ENCODE results near the gene STK10.
"Not testable (repeated sequence)": the region's sequence is repeated elsewhere in the genome, so short reads cannot be mapped to it uniquely, and the experiment has no call there.

STK10 gene

DNA sequence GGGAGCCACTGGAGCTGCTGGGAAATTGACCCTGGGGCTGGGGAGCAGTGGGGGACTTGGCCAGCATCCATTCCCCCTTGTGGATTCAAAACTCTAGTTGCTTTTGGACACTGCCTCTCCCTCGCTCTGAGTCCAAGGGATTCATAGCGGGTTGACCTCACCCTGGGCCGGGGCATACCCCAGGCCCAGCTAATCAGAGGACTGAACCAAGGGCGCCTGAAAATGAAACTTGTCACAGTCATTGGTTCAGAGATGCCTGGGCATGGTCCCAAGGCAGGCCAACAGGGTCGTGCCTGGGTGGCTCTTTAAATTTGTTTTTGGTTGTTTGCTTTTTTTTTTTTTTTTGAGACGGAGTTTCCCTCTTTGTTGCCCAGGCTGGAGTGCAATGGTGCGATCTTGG lies 22.6 kb downstream of the STK10 start:
- no peak for DNase-seq (ENCODE audit: low read depth in 2 of 2)

DNA sequence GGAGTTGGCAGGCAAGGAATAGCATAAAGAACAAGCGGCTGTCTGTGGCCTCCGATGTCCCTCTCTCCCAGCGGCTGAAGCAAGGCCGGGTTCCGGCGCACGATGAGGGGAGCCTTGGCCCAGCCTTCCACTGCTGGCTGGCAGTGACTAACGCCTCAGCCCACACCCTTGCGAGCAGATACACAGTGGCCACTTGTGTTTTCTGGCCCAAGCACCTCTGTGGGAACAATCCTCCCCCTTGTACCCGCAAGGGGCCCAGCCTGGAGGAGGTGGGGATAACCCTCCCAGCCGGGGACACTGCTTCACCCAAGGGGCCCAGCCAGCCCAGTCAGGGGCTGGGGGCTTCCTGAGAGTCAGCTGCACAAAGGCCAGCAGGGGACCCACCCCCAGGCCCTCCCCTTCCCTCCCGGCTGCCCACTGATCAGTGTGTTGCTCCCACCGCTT lies 23.2 kb downstream of the STK10 start:
- no peak for DNase-seq (ENCODE audit: low read depth in 2 of 2)

DNA sequence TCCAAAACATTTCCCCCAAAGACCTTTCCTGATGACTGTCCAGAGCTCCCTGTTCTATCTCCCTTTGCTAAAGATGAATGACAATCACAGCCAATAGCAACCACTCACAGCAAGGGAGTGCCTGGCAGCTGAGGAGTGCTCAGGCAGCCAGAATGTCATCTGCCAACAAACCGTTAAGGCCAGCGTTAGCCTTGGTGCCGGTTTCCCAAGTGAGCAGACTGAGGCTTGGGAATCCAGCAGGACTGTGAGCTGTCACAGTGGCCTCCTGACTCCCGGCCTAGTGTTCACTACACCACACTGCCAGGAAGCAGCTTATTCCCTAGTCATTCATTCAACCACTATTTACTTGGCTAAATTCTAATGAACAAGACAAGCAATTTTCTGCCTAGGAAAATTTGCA lies 24.7 kb downstream of the STK10 start:
- DNase-seq (ENCODE audit: low read depth in 2 of 2) = no peak

DNA sequence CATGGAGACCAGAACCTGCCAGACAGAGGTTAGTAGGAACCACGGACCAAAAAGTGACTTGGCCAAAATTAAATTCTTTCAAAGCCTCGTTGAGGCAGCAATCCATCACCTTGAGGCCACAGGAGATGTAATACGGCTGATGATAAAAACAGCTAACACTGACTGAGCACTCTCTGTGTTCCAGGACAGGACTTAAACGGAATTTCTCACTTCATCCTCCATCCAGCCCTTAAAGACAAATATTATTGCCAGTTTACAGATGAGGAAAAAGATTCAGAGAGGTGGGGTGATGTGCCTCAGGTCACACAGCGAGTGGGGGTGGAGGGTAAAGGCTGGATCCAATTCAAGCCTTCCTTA lies 25.1 kb downstream of the STK10 start:
- DNase-seq (ENCODE audit: low read depth in 2 of 2) = no peak

DNA sequence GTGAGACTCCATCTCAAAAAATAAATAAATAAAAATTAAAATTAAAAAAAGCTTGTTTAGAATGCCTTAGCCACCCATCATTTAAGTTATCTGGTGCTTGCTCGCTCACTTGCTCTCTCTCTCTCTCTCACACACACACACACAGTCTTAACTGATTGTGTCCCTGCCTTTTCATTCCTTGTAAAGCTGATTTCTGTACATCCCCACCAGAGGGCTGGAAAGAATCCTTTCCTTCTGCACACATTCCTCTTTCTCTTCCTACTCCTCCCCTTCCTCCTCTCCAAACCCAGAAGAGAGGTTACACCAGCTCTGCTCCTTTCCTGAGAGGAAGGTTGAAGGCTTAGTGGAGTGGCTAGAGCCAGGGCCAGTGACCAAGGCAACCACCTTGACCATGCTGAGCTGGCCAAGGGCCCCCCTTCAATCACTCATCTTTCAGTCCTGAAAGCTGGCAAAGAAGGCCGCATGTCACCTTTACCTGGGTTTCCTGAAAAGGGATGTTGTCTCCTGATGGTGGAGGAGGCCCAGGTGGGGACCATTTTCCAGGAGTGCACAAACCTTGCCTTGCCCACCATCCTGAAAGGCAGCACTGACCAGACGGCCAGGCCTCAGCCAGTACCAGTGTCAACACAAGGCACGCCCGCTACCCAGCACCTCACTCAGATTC lies 25.6 kb downstream of the STK10 start:
- no peak for DNase-seq (ENCODE audit: low read depth in 2 of 2)

DNA sequence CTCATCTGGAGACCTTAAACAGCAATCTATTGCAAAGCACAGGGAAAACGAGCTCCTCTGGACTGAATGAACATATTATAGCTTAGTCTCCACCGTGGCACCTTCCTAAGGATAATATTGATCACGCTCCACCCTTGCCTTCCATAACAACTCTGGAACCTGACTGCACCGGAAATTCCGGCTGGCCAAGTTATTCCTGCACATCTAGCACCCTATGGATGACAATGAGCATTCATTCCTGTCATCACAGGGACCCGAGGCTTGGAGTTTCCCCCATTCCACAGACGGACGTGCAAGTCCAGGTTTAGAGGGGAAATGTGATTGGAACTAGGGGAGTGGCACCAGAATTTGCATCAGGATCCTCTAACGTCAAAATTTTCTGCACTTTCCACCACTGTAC lies 27.5 kb downstream of the STK10 start:
- DNase-seq (ENCODE audit: low read depth in 2 of 2) = no peak

DNA sequence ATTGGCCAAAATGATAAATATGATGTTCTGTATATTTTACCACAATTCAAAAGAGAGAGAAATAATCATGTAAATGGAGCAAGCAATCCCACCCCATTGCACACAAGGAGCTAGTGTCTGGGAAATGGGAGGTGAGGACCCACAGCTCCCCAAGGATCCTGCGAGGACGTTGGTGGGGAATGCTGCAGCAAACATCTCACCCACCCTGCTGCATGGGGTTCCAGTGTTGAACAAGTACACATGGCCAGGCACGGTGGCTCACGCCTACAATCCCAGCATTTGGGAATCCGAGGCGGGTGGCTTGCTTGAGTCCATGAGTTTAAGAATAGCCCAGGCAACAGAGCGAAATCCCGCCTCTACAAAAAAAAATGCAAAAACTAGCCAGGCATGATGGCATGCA lies 29.0 kb downstream of the STK10 start:
- DNase-seq (ENCODE audit: low read depth in 2 of 2) = no peak

DNA sequence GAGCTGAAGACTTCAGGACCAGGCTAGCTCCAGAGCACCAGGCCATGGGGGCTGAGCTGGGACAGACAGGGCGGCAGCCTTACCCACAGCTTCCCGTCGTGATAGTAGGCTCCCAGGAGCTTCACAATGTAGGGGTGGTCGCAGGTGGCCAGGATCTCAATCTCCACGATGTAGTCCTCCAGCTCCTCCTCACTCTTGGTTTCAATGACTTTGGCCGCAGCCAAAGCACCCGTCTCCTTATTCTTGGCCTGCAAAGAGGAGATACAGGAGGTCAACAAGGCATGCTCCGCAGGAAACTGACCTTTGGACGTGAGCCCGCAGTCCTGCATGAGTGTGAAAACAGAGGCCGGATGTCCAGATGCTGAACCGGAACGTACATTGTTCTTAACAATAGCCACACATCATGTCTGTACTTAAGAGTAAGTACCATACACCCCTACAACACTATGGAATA lies 31.5 kb downstream of the STK10 start:
- DNase-seq (ENCODE audit: low read depth in 2 of 2) = no peak

DNA sequence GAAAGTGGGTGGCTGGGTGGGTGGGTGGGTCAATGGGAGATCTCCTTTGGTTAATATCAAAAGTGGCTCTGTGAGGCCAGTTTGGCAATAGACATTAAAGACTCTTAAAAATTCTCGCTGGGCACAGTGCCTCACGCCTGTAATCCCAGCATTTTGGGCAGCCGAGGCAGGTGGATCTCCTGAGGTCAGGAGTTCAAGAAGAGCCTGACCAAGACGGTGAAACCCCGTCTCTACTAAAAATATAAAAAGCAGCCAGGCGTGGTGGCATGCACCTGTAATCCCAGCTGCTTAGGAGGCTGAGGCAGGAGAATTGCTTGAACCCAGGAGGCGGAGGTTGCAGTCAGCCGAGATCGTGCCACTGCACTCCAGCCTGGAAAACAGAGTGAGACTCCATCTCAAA lies 32.9 kb downstream of the STK10 start:
- not testable (repeated sequence) for DNase-seq (ENCODE audit: low read depth in 2 of 2)

DNA sequence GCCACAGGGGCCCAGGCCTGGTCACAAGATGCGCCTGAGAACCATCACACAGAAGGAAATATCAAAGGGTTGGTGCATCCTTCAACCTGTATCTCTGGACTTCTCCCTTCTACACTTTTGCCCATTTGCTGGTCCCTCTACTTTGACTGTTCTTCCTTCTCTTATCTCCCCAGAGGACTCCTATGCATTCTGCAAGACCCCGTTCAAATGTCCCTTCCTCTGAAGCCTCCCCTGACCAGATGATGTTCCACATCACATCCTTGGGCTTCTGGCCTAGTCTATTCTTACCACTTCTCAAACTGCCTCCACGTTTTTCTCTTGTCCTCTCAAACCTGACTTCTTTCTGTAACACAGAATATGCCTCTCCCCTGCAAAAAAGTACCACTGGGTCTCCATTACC lies 34.3 kb downstream of the STK10 start:
- no peak for DNase-seq (ENCODE audit: low read depth in 2 of 2)

DNA sequence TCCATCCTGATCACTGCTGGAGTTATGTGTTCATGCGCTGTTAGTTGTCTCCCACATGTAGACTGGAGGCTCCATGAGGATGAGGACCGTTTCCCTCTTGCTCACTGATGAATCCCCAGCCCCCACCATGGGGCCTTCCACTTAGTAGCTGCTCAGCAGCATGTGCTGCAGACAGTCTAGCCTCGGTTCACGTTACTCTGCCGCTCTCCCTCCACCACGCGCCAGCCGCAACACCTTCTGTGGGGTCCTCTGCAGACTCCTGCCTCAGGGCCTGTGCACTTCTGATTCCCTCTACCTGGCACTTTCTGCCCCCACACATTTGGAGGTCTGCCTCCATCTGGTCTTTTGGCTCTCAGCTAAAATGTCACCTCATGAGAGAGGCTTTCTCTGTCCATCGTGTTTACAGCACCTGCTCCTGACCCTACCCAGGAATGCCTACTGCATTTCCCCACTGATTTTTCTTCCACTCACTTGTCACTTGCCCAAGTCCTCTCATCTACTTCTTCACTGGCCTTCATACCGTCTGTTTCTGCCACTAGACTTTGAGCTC lies 36.3 kb downstream of the STK10 start:
- no peak for DNase-seq (ENCODE audit: low read depth in 2 of 2)

DNA sequence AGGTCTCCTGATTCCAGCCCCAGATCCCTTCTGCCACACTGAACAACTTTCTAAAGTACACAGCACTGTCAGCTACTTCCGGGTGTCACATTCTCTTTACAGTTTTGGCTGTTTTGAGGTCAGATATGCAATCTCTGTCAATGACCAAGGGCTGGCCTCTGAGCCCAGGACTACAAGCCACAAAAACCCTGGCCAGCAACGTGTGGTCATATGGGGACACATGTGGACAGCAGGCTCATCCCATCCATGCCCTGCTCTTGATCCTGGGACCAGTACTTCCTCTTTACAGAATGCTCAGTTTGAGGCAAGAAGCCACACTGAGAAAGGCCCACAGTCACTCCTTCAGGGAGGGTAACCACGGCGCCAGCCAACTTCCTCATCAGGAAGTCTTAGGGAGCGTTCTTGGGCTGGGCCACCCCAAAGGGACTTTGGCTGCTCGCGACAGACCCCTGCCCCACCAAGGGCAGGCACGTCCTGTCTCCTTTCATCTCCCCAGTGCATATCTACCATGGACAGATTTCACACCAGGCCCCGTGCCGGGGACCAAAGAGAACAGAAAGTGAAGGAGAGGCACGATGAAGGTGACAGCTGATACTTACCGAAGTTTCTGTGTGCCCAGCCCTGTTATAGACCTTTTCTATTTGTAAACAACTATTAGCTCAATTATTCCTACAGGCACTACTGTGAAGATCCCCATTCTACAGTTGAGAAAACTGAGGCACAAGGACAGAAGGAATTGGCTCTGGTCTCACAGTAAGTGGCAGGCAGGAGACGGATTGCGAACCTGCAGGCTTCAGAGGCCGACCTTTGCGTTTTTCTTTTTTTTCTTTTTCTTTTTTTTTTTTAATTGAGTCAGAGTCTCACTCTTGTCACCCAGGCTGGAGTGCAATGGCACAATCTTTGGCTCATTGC lies 37.3 kb downstream of the STK10 start:
- no peak for DNase-seq (ENCODE audit: low read depth in 2 of 2)

DNA sequence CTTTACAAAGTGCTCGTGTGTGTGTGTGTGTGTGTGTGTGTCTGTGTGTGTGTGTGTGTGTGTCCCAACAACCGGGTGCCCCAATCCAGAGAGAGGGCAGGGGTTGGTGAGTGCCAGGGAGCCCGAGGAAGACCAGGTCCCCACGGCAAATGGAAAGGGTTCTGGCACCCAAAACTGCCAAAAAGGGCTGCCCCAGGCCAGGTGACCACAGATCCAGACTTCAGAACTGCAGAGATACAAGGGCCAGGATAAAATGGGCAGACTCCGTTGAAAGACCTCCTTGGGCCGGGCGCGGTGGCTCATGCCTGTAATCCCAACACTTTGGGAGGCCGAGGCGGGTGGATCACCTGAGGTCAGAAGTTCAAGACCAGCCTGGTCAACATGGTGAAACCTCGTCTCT lies 38.5 kb downstream of the STK10 start:
- not testable (repeated sequence) for DNase-seq (ENCODE audit: low read depth in 2 of 2)

DNA sequence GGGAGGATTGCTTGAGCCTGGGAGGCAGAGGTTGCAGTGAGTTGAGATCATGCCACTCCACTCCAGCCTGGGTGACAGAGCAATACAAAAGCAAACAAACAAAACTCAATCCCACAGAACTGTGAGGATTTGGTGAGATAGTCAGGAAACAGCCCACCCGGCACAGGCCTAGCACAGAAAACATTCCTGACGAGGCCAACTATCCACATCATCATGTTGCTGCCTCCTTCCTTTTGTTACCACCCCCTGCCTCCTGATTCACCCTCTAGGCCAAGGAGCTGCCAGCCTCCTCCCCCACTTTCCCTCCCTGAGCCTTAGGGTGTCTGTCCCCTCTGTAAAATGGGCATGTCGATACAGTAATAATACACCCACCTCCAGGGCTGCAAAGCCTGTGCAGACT lies 39.0 kb downstream of the STK10 start:
- DNase-seq (ENCODE audit: low read depth in 2 of 2) = no peak

DNA sequence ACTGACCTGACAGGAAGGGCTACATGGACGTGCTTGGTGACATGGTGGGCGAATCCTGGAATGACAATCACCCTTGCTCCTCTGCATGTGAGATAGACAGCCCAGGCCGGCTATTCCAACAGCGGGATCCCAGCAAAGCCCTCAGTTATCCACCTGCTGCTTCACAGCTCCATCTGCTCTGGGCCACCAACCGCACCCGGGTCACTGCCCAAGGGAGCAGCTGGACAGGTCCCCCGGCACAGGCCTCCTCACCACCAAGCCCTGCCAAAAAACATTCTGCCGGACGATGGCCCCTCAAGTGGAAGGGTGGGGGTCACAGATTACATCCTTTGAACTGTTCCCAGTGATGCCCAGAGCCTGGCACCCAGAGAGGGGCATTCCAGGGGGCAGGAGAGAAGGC lies 39.6 kb downstream of the STK10 start:
- DNase-seq (ENCODE audit: low read depth in 2 of 2) = no peak

DNA sequence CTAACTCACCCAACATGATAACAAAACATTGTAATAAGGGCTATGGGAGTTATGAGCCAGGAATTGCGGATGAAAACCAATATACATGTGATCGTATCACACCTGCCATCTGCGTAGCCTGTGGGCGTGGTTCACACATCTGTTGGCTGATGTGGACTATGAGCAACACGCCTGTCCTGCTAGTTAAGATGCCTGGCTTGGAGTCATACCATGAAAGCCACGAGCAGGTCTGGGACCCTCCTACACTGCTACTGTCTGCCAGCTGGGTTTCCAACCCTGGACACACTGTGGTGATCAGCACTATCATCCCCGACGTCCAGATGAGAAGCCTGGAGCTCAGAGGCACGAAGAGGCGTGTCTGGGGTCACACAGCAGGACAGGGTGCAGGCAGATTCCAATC lies 40.2 kb downstream of the STK10 start:
- no peak for DNase-seq (ENCODE audit: low read depth in 2 of 2)

DNA sequence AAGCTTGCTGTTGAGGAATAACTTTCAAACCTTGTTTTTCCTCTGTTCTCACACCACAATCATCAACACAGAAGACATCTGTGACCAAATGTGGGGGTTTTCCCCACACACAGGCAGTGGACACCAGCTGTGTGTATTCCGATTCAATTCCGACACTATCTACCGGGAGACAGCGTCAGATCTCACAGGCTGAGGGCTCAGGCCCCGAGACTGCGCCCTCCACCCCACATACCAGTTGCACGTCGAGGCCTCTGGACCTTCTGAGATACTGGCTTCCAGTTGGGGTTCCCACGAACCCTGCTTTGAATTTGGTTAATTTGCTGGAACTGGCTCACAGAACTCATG lies 41.3 kb downstream of the STK10 start:
- no peak for DNase-seq (ENCODE audit: low read depth in 2 of 2)

DNA sequence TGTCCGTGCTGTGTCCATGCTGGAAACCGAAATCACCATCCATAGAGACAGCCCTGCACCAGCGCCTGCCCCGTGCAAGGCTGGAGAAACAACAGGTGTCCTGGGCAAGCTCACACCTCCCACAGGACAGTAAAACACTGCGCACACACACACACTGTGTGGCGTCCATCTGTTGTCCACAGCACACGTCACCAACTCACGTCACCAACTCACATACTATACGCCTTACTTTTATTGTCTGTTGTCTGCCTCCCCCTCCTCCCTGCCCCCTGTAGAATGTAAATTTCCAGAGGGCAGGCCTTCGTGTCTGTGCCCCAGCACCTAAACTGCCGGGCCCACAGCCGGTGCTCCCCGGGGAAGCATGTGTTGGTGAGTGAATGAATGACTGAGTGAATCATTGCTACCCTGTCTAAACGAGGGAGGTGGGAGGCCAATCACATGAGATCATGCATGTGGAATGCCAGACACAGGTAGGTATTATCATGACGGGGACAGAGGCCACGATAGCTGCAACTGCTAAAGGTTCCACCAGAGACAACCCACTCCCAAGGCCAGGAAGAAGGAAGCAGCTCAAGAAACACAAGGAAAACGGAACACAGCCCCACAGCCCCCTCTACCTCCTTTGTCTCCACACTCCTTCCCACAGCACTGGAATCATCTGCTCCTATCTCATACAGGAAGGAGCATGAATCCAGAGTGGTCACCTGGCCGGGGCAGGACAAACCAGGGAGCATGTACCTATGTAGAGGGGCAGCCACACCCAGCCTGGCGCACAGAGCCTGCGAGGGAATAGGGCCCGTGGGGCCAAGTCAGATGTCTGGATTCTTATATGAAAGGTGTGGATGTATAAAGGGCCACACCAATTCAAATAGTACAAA lies 41.9 kb downstream of the STK10 start:
- no peak for DNase-seq (ENCODE audit: low read depth in 2 of 2)

DNA sequence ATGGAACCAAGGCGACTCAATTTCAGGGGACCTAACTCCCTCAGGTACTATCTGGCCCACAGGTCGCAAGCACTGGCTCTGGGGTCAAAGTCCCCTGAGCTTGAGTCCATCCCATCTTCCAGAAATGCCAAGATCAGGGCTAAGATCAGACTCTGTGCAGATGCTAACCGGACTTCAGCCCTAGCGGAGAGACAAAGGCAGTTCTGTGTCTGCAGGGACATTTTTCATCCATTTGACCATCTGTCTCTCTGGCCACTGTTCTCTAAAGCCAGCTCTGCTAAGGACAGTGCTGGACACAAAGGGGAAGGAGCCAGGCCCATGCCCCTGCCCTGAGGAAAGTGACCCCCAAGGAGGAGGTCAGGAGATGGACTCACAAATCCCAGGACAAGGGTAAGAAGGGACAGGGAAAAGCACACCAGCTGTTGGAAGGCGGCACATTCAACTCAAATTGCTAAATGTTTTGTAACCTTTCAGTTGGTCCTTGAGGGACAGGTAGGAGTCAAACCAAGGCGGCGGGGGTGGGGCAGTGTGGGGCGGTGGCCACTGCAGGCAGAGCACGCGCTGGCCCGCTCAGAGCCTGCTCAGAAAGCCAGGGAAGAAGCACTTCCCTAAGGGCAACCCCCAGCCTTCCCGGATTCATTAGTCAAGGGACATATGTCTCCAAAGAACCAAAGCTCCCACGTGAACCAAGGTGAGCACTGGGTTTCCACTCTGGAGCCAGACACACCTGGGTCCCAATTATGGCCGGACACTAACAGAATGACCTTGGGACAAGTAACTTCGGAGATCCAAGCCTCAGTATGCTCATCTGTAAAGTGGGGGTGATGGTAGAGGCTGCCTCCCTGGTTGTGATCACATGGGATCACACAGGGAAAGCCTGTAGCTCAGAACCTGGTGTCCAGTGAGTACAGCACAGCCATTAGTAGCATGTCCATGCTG lies 42.8 kb downstream of the STK10 start:
- no peak for DNase-seq (ENCODE audit: low read depth in 2 of 2)

DNA sequence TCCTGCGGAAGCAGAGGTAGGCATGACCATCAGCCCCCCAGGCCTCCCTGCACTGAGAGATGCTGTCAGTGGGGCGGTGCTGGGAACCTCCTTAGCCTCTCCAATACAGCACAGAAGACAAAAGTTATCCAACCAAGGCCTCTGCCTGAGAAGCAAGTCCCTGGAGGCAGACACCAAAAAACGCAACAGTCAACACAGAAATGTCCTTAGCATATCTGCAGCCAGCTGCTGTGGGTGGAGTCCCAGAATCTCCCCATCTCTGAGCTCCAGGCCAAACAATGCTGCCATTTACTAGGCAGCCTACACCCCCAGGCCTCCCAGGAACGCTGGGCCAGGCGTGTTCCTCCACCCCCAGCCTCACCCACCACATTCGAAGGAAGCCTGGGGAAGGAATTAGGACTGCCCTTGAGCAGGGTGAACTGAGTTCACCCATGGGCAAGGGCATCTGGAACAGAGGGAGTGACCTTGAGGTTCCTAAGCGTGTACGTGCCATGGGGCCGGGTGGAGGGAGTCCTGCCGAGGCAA lies 43.7 kb downstream of the STK10 start:
- no peak for DNase-seq (ENCODE audit: low read depth in 2 of 2)

DNA sequence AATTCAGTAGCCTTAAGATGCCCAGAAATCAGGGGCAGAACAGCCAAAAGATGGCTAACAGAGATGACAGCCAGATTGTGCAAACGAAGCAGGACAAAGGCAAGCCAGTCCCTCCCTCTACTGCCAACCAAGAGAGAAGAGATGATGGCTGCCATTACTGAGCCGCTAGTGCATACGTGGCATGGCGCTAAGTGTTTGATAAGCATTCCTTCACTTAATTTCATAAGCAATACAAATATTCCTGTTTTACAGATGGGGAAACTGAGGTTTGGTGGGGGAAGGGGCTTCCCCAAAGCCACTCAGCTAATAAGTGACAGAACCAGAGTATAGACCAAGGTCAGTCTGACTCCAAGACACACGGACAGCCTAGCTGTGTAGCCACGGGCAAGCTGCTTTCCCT lies 44.1 kb downstream of the STK10 start:
- no peak for DNase-seq (ENCODE audit: low read depth in 2 of 2)

Data from stimulated activated CD8-positive, alpha-beta memory T cell treated with anti-CD3 and anti-CD28 coated beads, Interleukin-7, amount 100 ng/mL, for 1 hour (primary cell).